Rectal smooth muscle tissue (tissue), 1 donor: ENCODE results near the gene PPT2.

ENCODE experiments used
- H3K27ac ChIP-seq: one replicate; pipeline ENCODE4 v1.7.0; 2013; ENCODE audit warnings: low read depth, low read length, inconsistent platforms
- H3K27me3 ChIP-seq: one replicate; pipeline ENCODE4 v1.7.0; 2013; ENCODE audit warnings: low read length; ENCODE audit not compliant: control insufficient read depth, insufficient read depth
- H3K36me3 ChIP-seq: one replicate; pipeline ENCODE4 v1.7.0; 2013; ENCODE audit warnings: low read length; ENCODE audit not compliant: control insufficient read depth, insufficient read depth
- H3K4me1 ChIP-seq: one replicate; pipeline ENCODE4 v1.7.0; 2013; ENCODE audit warnings: low read length; ENCODE audit not compliant: control insufficient read depth, insufficient read depth
- H3K4me3 ChIP-seq: one replicate; pipeline ENCODE4 v1.7.0; 2013; ENCODE audit warnings: low read length
- H3K9ac ChIP-seq: one replicate; pipeline ENCODE4 v1.7.0; 2013; ENCODE audit warnings: low read length

PPT2 gene

DNA sequence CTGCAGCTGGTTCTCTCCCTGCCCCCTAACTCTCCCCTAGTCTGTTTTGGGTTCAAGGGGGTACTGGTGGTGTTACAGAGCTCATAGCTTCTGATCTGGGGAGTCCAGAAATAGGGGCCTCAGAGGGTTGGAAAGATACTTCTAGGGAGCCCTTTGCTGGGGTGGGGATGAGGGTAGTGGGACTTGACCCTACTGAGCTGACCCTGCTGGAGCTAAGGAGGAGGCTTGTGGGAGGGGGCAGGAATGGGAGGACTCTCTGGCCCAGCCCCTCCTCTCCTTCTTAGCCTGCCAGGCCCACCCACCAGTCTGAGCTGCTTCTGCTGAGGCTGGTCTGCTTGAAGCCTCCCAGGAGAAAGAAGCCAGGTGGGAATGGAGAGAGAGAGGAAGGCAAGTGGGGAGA is 10.4 kb downstream of the PPT2 start, which contains the start of gene EGFL8:
EGFL8 (plus strand) TSS at position 301 of the 400 bp plus-strand sequence. CDS start 1,571 bp downstream, outside the sequence.
- H3K4me1 ChIP-seq, result no peaks in the 10 kb centered on the region
- H3K27me3 ChIP-seq, result no peaks in the 10 kb centered on the region
- H3K27ac ChIP-seq, result peak within 1 kb of the TSS; percentile 61
- H3K9ac ChIP-seq, result no peak within 1 kb of the TSS
- H3K4me3 ChIP-seq, result no peak within 1 kb of the TSS
- H3K36me3 ChIP-seq, result peaks cover 25% of the 10 kb centered on the region

DNA sequence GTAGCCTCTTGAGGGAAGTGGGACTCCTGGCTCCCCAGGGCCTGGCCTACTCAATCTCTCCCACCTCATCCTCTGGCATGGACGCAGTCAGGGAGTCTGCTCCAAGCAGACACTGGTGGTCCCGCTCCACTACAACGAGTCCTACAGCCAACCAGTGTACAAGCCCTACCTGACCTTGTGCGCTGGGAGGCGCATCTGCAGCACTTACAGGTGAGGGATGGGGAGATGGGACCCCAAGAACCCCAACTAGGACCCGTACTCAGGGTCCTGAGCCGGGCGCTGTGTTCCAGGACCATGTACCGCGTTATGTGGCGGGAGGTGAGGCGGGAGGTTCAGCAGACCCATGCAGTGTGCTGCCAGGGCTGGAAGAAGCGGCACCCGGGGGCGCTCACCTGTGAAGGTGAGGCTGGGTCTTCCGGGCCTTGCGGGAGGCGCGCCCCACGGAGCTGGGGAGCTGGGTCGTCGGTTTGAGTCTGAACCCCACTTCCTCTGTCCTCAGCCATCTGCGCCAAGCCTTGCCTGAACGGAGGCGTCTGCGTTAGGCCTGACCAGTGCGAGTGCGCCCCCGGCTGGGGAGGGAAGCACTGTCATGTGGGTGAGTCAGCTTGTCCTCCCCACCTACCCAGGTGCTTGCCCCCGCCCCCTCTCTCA is 12.6 kb downstream of the PPT2 start:
- Histone ChIP-seq H3K27ac (no peak overlapping the region), H3K9ac (no peak overlapping the region), H3K4me1 (no peaks in the 10 kb centered on the region), H3K27me3 (no peaks in the 10 kb centered on the region), H3K4me3 (no peak overlapping the region), H3K36me3 (peaks cover 46% of the 10 kb centered on the region)

- H3K4me3 ChIP-seq, result no peak overlapping the region
- H3K9ac ChIP-seq, result no peak overlapping the region
- peaks cover 46% of the 10 kb centered on the region for H3K36me3 ChIP-seq
- no peak overlapping the region for H3K27ac ChIP-seq
- no peaks in the 10 kb centered on the region for H3K27me3 ChIP-seq
- H3K4me1 ChIP-seq, result no peaks in the 10 kb centered on the region
Observed at GRCh38 chr6:32167154-32167760, 13.3 kb downstream of the PPT2 start.

- Histone ChIP-seq H3K4me3 (no peak overlapping the region), H3K27ac (no peak overlapping the region), H3K36me3 (peaks cover 42% of the 10 kb centered on the region), H3K27me3 (no peaks in the 10 kb centered on the region), H3K4me1 (no peaks in the 10 kb centered on the region), H3K9ac (no peak overlapping the region)
Observed at GRCh38 chr6:32167761-32168262, 13.9 kb downstream of the PPT2 start.

- Histone ChIP-seq H3K4me1 (no peaks in the 10 kb centered on the region), H3K27me3 (no peaks in the 10 kb centered on the region), H3K9ac (no peak overlapping the region), H3K27ac (no peak overlapping the region), H3K36me3 (peaks cover 39% of the 10 kb centered on the region), H3K4me3 (no peak overlapping the region)
Observed at GRCh38 chr6:32168350-32168749, 14.4 kb downstream of the PPT2 start.

GRCh38 chr6:32168807-32169591 is 15.1 kb downstream of the PPT2 start:
- Histone ChIP-seq H3K36me3 (peaks cover 39% of the 10 kb centered on the region), H3K27ac (no peak overlapping the region), H3K9ac (no peak overlapping the region)

DNA sequence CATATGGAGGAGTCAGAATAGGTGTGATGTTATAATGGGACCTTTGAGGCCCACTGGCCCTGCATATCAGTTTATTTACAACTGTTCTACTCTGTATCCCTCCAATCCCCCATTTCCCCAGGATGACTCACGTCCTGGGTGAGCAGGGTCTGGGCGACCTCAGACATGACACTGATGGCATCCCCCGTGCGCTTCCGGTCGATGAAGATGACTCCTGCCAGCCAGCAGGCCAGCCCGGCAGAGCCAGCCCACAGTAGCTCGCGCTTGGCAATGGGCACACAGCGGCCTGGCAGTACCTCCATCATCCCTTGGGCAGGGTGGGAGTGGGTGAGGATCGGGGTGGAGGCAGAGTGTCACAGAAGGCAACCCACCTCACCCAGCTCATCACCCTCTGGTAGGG is 16.4 kb downstream of the PPT2 start:
- Histone ChIP-seq H3K4me3 (no peak overlapping the region), H3K27me3 (no peaks in the 10 kb centered on the region), H3K27ac (no peak overlapping the region), H3K9ac (no peak overlapping the region), H3K36me3 (peaks cover 36% of the 10 kb centered on the region), H3K4me1 (peaks cover 8% of the 10 kb centered on the region)

More at GRCh38 chr6:32168807-32169591, 15.1 kb downstream of the PPT2 start:
- Histone ChIP-seq H3K27me3 (no peaks in the 10 kb centered on the region), H3K4me1 (no peaks in the 10 kb centered on the region), H3K4me3 (no peak overlapping the region)

DNA sequence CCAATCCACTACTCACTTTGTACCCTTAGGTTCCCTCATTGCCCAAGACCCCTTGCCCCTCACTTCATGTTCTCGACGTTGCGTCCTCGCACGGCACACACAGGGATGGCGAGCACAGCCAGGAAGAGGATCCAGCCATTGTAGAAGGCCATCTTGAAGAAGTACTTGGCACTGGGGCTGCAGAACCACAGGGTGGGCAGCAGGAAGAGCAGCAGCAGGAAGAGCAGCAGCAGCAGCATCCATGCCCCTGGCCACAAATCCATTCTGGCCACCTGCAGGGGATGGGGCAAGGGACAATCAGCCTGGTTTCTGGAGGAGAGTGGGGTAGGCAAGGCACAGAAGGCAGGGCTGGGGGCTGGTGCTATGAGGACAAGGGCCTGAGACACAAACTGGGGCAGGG is 17.3 kb downstream of the PPT2 start:
- Histone ChIP-seq H3K9ac (no peak overlapping the region), H3K27me3 (no peaks in the 10 kb centered on the region), H3K4me3 (no peak overlapping the region), H3K36me3 (peaks cover 36% of the 10 kb centered on the region), H3K27ac (no peak overlapping the region), H3K4me1 (peaks cover 10% of the 10 kb centered on the region)

DNA sequence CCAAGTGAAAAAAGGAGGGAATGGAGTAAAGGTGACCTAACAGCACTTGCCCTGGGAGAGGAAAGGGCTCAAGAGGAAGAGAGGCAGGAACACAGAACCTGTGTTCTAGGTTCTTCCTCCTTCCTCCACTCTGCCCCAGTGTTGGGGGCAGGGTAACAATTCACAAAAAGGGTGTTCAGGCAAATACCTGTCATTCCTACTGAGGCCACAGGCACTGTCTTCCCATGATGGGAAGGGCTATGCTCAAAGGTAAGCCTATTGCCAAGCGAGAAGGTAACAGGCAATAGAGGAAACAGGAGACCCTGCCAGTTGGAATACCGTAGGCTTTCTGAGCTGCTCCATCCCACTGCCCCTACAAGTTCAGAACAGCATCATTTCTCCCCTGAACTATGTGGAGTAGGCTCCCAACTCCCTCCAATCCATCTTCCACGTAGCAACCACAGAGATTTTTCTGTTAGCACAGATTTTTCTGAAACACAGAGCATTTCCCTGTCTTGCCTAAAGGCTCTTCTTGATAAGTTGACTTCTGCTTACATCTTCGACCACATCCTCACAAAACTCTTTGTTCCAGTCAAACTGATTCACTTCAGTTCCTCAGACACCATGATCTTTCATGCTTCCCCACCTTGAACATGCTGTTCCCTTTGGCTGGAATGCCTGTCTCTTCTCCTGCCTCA is 19.2 kb downstream of the PPT2 start:
- H3K27me3 ChIP-seq, result no peaks in the 10 kb centered on the region
- H3K36me3 ChIP-seq, result peaks cover 28% of the 10 kb centered on the region
- no peak overlapping the region for H3K27ac ChIP-seq
- H3K4me3 ChIP-seq, result no peak overlapping the region
- H3K4me1 ChIP-seq, result peaks cover 20% of the 10 kb centered on the region
- no peak overlapping the region for H3K9ac ChIP-seq

- Histone ChIP-seq H3K4me1 (peaks cover 27% of the 10 kb centered on the region), H3K9ac (no peak overlapping the region), H3K4me3 (no peak overlapping the region), H3K36me3 (peaks cover 20% of the 10 kb centered on the region), H3K27me3 (no peaks in the 10 kb centered on the region), H3K27ac (no peak overlapping the region)
Observed at GRCh38 chr6:32174416-32174815, 20.5 kb downstream of the PPT2 start.

DNA sequence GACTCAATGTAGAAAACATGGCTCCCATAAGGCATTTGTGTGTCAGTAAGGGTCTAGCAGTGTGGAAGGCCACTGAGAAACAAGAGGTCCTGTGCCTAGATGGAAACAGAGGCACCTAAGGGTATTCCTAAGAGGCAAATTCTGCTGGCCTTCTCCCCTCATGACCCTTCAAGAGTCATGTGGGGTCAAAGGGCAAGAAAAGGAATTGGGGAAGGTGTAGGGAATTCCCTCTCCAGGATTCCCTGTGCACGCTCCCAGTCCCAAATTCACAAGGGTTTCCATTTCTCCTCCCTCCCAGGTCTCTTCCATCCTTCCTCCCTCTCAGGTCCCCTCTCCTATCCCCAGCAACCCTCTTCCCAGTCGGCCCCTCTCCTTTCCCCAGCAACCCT is 21.4 kb downstream of the PPT2 start:
- peaks cover 27% of the 10 kb centered on the region for H3K4me1 ChIP-seq

More for the DNA sequence above, 21.4 kb downstream of the PPT2 start:
- Histone ChIP-seq H3K27ac (peak overlapping the region; percentile 99), H3K4me3 (peak overlapping the region; percentile 94), H3K27me3 (no peaks in the 10 kb centered on the region), H3K36me3 (peaks cover 14% of the 10 kb centered on the region), H3K9ac (peak overlapping the region; percentile 83)
